ENCODE results near the gene PAIP2B. TPM values are rescaled to one million over a fixed set of nuclear protein-coding genes. Genes with fewer than 3 reads are reported as not detected.
"Not testable (repeated sequence)": the region's sequence is repeated elsewhere in the genome, so short reads cannot be mapped to it uniquely, and the experiment has no call there.

The PAIP2B gene
- total RNA-seq, 4 donors from 2014 or later, result 20.1 to 29.8 (median 23.1) TPM

GRCh38 chr2:71190656-71191569 lies 36.0 kb downstream of the PAIP2B start:
- DNase-seq (ENCODE audit: low spot score in 2 of 2), result no peak

DNA sequence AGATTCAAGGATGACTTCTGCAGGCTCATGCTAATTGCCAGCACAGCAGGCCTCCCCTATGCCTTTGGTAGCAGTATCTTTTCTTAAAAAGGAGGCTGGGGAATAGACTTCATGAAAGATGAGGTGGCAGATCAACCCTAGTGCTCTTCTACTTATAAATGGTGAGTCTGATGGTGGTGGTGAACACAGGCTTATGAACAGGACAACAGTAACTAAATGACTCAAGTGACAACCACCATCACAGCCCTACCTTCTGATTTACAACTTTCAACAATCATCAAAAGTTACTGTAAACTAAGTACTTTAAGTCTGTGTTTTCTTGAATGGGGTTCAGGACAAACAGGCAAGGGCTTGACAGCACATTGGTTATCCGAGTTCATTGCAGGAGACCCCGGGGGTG lies 39.3 kb downstream of the PAIP2B start:
- WGBS, 2 donors, result 77 to 83% methylated on average over 2 of the region's 2 CpGs

More at GRCh38 chr2:71190656-71191569, 36.0 kb downstream of the PAIP2B start:
- 57% methylated on average over 3 of the region's 3 CpGs for WGBS, 2 donors
- TF ChIP-seq CTCF (IDR thresholded peaks at IDR 0.05) (no peak), POLR2A (IDR thresholded peaks at IDR 0.05) (no peak)
- intact Hi-C loops (cut with DNase I; ENCODE audit: low total_unique reads), result no loop called here
- H3K4me3 ChIP-seq (ENCODE audit: low read depth, poor library complexity, severe bottlenecking), result no peak overlapping the region

GRCh38 chr2:71186973-71187372 lies 39.9 kb downstream of the PAIP2B start:
- 81 to 85% methylated on average over 1 of the region's 1 CpG for WGBS, 2 donors
- no peak overlapping the region for H3K4me3 ChIP-seq (ENCODE audit: low read depth, poor library complexity, severe bottlenecking)
- intact Hi-C loops (cut with DNase I; ENCODE audit: low total_unique reads), result no loop called here
- DNase-seq (ENCODE audit: low spot score in 2 of 2), result no peak
- TF ChIP-seq POLR2A (IDR thresholded peaks at IDR 0.05), result no peak

More for the DNA sequence above, 39.3 kb downstream of the PAIP2B start:
- intact Hi-C loops (cut with DNase I; ENCODE audit: low total_unique reads), result no loop called here
- TF ChIP-seq CTCF (IDR thresholded peaks at IDR 0.05), result no peak
- TF ChIP-seq POLR2A (IDR thresholded peaks at IDR 0.05), result no peak
- DNase-seq (ENCODE audit: low spot score in 2 of 2), result no peak
- H3K4me3 ChIP-seq (ENCODE audit: low read depth, poor library complexity, severe bottlenecking), result no peak overlapping the region

DNA sequence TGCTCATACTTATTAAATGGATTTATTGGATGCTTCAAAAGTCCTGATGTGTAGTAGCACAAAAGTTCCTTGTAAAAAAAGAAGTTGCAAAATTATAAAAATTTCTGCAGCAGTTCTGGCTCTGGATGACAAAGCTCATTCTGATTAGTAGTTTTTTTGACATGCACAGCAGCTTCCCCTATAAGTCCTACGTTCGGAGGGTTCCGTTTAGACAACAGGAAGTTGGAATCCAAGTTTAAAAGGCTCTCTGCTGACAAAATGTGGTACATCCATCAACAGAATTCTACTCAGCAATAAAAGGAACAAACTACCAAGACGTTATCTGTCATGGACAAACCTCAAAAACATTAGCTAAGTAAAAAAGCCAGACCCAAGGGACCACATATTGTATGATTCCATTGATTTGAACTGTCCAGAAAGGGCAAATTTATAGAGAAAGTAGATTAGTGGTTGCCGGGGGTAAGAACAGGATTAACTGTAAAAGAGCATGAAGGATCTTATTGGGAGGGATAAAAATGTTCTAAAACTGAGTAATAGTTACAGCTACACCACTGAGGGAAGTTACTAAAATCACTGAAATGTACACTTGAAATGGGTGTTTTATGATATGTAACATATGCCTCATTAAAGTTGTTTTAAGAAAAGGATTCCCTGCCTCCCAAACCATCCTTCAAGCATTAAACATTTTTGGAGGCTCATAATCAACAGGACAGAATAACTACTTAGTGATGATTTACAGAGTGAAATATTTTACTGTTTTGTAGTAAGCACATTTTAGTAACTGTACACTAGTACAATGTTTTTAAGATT lies 43.4 kb downstream of the PAIP2B start:
- DNase-seq (ENCODE audit: low spot score in 2 of 2); H3K4me3 ChIP-seq (ENCODE audit: low read depth, poor library complexity, severe bottlenecking); intact Hi-C loops (cut with DNase I; ENCODE audit: low total_unique reads): not testable (repeated sequence)
- WGBS, 2 donors, result 46 to 51% methylated on average over 2 of the region's 5 CpGs

- DNase-seq (ENCODE audit: low spot score in 2 of 2), result no peak
- H3K4me3 ChIP-seq (ENCODE audit: low read depth, poor library complexity, severe bottlenecking), result no peak overlapping the region
- intact Hi-C loops (cut with DNase I; ENCODE audit: low total_unique reads), result no loop called here
- no peak for TF ChIP-seq POLR2A (IDR thresholded peaks at IDR 0.05)
- TF ChIP-seq CTCF (IDR thresholded peaks at IDR 0.05), result no peak
- 46 to 50% methylated on average over 2 of the region's 2 CpGs for WGBS, 2 donors
Observed at GRCh38 chr2:71181316-71181715, 45.6 kb downstream of the PAIP2B start.

DNA sequence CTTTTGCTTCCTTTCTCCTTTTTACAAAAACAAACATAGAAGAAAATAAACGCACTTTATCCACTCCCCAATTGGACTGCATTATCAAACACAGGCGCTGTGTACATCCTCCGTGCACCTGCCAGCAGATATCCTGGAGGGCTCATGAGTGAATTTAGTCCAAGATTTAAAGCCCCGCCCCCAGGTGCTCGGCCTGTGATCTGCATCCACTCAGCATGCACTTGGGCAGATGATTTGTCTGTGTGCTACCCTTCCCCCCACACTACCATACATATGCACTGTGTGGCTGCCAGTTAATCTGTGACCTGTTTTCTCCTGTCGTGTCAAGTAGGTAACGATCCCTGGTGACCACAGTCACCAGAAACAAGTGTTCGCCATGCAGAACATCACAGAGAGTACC lies 48.1 kb downstream of the PAIP2B start:
- 74 to 81% methylated on average over 8 of the region's 8 CpGs for WGBS, 2 donors
- H3K4me3 ChIP-seq (ENCODE audit: low read depth, poor library complexity, severe bottlenecking); intact Hi-C loops (cut with DNase I; ENCODE audit: low total_unique reads); DNase-seq (ENCODE audit: low spot score in 2 of 2): not testable (repeated sequence)

- TF ChIP-seq POLR2A (IDR thresholded peaks at IDR 0.05) (no peak), CTCF (IDR thresholded peaks at IDR 0.05) (no peak)
- no peak for DNase-seq (ENCODE audit: low spot score in 2 of 2)
- intact Hi-C loops (cut with DNase I; ENCODE audit: low total_unique reads), result no loop called here
- H3K4me3 ChIP-seq (ENCODE audit: low read depth, poor library complexity, severe bottlenecking), result no peak overlapping the region
- WGBS, 2 donors, result 58 to 71% methylated on average over 3 of the region's 3 CpGs
Observed at GRCh38 chr2:71174207-71174606, 52.7 kb downstream of the PAIP2B start.
